Adrenal gland (tissue), 5 donors: ENCODE results near the gene VAPA.

ENCODE experiments used
- POLR2A ChIP-seq, 2 donors: fragments of 450-650 bp; IDR thresholded peaks; one replicate each; pipeline ENCODE4 v1.6.1; 2017; ENCODE audit warnings: antibody characterized with exemption in 2 of 2, mild to moderate bottlenecking in 2 of 2, moderate library complexity in 1 of 2
- TF ChIP-seq, protein P1 (sequence below), 6 experiments: fragments of 450-650 bp in 4 of 6; fragments of 200-600 bp in 2 of 6; sonication (generic) in 1 of 6; IDR thresholded peaks; 1 replicate in 5 of 6; 2 replicates in 1 of 6; pipeline versions ENCODE4 v1.5.1 to v1.8.0; 2016 to 2021; ENCODE audit warnings: antibody characterized with exemption in 6 of 6, mild to moderate bottlenecking in 2 of 6, moderate library complexity in 1 of 6
- donor health status: DM: no; HTN: no; CAD: no.

- TF ChIP-seq, protein P1, sequence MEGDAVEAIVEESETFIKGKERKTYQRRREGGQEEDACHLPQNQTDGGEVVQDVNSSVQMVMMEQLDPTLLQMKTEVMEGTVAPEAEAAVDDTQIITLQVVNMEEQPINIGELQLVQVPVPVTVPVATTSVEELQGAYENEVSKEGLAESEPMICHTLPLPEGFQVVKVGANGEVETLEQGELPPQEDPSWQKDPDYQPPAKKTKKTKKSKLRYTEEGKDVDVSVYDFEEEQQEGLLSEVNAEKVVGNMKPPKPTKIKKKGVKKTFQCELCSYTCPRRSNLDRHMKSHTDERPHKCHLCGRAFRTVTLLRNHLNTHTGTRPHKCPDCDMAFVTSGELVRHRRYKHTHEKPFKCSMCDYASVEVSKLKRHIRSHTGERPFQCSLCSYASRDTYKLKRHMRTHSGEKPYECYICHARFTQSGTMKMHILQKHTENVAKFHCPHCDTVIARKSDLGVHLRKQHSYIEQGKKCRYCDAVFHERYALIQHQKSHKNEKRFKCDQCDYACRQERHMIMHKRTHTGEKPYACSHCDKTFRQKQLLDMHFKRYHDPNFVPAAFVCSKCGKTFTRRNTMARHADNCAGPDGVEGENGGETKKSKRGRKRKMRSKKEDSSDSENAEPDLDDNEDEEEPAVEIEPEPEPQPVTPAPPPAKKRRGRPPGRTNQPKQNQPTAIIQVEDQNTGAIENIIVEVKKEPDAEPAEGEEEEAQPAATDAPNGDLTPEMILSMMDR (IDR thresholded peaks at IDR 0.05), result no peak
- TF ChIP-seq POLR2A (IDR thresholded peaks at IDR 0.05), result no peak
Measured at GRCh38 chr18:9894454-9895068, 19.3 kb upstream of the VAPA start.
